Fibroblast of skin of back (primary cell): ENCODE results near the gene GNG8.

ENCODE experiments used
- DNase-seq: peaks from one replicate; pipeline ENCODE4 v3.0.0-alpha.2; 2013

Gene GNG8

DNA sequence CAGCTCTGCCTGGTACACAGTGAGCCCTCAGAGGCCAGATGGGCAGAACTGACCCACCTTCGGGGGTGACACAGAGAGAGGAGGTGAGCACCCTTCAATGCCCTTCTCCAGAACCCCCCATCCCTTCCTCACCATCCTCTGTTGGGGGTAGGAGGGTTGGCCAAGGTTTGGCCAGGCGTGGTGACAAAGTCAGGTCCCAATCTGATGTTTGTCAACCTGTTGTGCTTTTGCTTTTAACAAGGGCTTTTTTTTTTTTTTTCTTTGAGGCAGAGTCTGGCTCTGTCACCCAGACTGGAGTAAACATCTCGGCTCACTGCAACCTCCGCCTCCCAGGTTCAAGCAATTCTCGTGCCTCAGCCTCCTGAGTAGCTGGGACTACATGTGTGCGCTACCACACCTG lies 18.4 kb downstream of the GNG8 start:
- no peak for DNase-seq

- DNase-seq = peak; percentile 35
Measured at GRCh38 chr19:46616631-46617322, 19.2 kb downstream of the GNG8 start.

DNA sequence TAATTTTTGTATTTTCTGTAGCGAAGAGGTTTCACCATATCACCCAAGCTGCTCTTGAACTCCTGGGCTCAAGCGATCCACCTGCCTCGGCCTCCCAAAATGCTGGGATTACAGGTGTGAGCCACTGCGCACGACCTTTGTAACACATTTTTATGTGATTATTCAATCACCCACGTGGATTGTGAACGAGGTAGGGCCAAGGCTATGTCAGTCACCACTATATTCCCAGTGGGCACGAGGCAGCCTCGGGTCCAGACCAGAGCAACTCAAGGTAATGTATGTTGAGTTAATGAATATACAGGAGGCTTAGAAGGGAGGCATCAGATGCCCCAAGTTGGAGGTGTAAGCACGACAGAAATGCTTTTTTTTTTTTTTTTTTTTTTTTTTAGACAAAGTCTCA lies 20.0 kb downstream of the GNG8 start:
- DNase-seq = no peak

DNA sequence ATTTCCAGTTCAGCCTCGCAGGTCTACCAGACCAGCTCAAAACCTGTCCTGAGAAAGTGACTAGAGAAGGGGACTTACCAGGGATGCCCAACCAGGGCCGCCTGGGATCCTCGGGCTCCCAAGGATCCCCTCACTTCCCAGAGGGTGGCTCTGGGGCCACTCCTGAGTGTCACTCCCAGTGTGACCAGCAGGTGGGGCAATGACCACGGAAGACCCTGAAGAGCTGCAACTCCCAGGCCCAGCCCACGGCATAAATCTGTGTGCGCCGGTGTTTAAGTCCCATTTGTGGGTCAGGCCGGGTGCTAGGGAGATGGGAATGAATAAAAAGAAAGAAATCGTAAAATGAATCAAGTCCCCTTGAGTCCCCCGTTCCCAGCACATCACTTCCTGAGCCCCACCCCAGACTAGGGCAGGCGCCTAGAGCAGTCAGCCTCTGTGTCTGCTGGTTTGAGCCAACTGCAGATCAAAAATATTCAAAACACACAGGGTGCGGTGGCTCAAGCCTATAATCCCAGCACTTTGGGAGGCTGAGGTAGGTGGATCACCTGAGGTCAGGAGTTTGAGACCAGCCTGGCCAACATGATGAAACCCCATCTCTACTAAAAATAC lies 21.8 kb downstream of the GNG8 start:
- peak; percentile 71 for DNase-seq

GRCh38 chr19:46613525-46613924 lies 22.5 kb downstream of the GNG8 start:
- no peak for DNase-seq

DNA sequence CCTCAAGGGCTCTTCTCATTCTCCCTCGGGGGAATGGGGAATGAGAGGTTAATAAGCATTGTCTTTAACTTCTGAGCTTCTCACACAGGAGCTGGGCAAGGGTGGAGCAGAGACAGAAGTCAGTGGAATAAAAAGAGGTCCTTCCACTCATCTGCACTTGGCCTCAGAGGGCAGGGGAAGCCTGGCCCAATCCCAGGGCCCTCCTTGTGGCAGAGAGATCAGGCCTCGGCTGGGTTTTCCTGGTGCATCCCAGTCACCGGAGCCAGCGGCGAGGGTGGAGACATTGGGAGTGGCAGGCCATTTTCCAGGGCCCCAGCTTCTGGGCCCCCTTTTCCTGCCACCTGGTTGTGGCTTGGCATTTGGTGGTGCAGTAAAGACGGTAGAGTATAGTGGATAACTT lies 24.2 kb downstream of the GNG8 start:
- DNase-seq = no peak

DNA sequence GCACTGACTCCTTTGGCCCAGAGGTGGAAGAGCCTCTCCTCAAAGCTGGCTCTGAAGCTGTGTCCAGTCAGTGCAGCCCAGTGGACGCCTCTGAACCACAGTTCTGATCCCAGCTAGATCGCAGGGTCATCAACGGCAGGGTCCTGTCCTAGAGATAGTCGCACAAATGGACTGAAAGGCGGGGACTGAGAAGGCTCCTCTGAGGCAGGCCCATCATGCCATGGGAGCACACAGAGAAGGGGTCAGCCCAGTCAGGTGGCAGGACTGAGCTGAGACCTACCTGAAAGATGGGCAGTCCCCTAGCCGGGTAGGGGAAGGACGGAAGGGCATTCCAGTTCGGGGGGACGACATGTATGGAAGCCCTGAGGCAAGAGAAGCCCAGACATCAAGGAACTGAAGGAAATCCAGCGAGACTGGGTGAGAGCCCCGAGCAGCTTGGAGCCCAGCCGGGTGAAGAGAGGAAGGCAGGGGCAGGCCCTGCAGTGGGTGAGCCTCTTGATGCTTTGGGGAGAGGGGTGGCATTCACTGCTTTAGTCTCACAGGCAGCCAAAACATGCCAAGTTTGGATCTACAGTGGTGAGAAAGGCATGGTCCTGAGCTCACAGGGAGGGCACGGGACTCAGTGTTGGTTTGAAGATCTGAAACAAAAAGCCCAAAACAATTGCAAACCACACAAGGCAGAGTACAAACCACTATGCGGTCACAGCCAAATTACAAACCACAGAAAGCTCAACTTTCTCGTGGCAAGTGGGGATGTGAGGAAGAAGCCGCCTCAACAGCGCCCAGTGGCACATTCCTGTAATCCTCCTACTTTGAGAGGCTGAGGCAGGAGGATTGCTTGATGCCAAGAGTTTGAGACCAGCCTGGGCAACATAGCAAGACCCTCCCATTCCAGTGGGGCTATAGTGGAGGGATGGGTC lies 24.9 kb downstream of the GNG8 start:
- no peak for DNase-seq

DNA sequence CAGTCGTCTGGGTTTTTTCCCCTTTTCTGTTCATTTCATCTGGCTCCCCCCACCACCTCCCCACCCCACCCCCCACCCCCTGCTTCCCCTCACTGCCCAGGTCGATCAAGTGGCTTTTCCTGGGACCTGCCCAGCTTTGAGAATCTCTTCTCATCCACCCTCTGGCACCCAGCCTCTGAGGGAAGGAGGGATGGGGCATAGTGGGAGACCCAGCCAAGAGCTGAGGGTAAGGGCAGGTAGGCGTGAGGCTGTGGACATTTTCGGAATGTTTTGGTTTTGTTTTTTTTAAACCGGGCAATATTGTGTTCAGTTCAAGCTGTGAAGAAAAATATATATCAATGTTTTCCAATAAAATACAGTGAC lies 25.6 kb downstream of the GNG8 start:
- DNase-seq = no peak

GRCh38 chr19:46609511-46610412 lies 26.2 kb downstream of the GNG8 start:
- DNase-seq = no peak

GRCh38 chr19:46608581-46609345 lies 27.2 kb downstream of the GNG8 start:
- DNase-seq = no peak

DNA sequence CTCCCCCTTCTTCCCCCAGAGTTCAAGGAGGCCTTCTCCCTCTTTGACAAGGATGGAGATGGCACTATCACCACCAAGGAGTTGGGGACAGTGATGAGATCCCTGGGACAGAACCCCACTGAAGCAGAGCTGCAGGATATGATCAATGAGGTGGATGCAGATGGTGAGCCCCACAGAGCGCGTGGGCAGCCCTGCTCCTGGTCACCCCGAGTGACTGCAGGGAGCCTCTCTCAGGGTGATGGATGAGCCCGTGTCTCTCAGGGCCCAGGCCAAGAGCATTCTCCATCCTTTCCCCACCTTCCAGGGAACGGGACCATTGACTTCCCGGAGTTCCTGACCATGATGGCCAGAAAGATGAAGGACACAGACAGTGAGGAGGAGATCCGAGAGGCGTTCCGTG lies 27.8 kb downstream of the GNG8 start:
- DNase-seq = no peak

DNA sequence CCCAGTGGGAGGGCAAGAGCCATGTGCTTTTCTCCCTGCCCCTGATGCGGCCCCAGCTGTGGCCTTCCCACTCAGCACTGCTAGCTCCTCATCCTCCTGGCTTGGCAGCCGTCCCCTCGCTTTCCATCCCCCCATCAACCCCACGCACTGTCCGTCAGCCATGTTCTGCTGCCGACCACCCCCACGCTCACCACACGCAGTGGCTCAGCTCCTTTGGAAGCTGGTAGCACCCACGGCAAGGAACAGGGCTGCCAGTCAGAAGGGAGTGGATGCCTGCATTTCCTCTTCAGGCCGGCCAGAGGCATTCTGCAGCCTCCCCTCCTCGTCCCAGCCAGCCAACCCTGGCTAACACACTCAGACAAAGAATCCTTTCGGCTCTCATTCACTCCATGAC lies 28.6 kb downstream of the GNG8 start:
- DNase-seq = no peak

DNA sequence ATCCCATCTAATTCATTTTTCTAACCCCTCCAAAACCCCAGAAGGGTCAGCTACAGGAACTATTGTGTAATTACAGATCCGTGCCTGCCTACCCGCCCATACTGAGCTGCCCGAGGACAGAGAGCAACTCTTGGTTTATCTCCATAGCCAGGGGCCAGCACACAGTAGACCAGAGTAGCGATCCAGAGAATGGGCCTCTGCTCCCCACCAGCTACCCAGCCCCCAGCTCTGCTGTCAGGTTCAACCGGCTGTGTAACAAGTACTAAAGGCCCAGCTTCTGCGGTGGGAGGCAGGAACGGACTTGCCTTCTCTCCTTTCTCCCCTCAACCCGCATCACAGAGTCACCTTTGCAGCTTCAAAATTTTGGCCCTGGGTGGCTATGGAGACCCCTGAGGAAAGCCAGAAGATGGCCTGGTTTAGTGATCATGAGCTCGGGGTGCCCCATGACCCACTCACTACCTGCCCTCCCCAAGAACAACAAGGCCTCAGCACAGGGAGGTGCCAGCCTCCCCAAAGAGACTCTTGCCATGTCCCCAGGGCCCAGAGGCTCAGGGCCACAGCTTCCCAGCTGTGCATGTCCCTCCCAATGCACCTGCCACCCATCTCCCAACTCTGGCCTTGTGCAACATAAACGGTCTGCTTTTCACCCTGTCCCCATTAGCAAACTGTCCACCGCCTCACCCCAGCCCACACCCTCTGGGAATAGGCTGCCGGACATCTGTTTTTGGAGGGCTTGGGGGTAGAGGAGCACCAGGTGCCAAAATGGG lies 29.1 kb downstream of the GNG8 start:
- no peak for DNase-seq

- DNase-seq = no peak
Measured at GRCh38 chr19:46606019-46606418, 30.0 kb downstream of the GNG8 start.

- DNase-seq = no peak
Measured at GRCh38 chr19:46605356-46605821, 30.6 kb downstream of the GNG8 start.

DNA sequence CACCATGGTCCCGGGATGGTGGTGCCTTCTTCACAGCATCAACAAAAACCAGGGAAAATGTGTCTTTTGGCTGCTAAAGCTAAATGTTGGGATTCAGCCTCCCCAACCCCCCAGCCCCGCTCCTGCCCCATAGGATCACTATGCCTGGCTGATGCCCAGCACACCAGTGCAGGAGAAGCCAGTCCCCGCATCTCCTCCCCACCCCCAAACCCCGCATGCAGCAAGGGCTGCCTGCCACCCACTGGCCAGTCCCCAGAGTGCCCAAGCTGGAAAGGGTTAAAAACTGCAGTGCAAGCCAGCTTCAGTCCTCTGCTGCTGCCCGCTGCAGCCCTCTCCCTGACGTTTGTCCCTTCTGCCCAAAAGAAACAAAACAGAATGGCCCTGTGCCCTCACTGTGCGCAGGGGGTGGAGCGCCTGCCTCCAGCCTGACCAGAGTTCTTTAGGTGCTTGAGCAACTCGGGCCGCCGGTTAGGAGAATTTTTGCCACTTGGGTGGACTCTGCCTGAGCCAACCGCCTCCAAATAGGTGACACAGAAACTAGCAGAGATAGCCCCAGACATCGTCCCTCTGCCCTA lies 31.1 kb downstream of the GNG8 start:
- DNase-seq = no peak

- no peak for DNase-seq
Measured at GRCh38 chr19:46603752-46604231, 32.2 kb downstream of the GNG8 start.

DNA sequence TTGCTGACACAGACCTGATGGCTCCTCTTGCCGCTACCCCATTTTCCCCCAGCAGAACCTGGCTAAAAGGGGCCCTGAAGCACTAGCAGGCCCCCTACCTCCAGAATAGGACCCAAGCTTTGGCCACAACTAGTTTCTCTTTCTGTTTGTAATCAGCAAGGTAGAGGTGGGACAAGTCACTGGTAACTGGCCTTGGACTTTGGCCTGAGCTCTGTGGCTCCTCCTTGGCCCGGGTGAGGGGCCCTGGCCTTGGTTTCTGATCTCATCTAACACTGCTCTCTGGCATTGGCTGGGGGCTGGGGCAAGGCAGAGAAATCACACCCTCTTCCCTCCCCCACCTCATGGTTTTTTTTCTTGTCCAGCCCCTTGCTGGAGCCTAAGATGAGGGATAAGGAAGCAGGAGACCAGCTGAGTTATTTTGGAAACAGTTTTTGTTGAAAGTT lies 32.8 kb downstream of the GNG8 start:
- DNase-seq = no peak

DNA sequence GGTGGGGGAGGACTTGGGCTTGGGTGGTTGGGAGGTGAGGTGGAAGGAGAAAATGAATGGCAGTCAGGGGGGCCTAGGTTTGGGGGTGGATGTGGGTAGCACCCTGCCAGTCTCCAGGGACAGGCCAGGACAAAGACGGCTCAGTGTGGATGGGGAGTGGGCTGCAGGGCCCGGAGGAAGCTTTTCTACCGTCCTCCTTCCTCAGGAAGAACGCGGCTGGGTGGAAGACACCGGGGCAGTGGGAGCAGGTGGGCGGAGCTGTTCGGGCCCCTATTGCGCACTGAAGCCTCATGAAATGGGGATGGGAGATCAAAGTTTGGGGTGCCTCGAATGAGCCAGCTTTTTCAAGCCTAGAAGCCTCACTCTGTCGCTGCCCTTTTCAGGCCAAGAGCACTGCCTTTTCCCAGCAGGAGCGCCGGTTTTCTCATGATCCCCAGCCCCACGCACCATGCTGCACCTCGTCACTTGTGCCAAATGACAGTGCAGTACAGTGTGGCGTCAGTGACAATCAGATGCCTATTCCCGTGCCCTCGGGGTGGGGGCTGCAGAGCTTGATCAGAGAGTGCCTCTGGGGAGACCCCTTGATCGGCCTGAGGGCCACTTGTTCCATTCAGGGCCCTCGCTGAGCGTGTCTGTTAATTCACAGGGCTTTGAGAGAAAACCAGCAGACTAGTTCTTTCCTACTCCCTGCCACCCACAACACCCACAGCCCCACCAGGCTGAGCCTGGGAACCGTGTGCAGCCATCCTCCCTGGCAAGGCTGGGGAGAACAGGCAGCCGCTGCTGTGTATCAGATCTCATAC lies 33.4 kb downstream of the GNG8 start:
- no peak for DNase-seq
